NCI-H1436 treated with DMSO at 0.1 percent for 48 hours (cell line): ENCODE results near the gene NFATC1.
"Not testable (repeated sequence)": the region's sequence is repeated elsewhere in the genome, so short reads cannot be mapped to it uniquely, and the experiment has no call there.

ENCODE experiments used
- DNase-seq: peaks from one replicate; lab custom pipeline; 2025; lab: John Stamatoyannopoulos, UW

The NFATC1 gene

DNA sequence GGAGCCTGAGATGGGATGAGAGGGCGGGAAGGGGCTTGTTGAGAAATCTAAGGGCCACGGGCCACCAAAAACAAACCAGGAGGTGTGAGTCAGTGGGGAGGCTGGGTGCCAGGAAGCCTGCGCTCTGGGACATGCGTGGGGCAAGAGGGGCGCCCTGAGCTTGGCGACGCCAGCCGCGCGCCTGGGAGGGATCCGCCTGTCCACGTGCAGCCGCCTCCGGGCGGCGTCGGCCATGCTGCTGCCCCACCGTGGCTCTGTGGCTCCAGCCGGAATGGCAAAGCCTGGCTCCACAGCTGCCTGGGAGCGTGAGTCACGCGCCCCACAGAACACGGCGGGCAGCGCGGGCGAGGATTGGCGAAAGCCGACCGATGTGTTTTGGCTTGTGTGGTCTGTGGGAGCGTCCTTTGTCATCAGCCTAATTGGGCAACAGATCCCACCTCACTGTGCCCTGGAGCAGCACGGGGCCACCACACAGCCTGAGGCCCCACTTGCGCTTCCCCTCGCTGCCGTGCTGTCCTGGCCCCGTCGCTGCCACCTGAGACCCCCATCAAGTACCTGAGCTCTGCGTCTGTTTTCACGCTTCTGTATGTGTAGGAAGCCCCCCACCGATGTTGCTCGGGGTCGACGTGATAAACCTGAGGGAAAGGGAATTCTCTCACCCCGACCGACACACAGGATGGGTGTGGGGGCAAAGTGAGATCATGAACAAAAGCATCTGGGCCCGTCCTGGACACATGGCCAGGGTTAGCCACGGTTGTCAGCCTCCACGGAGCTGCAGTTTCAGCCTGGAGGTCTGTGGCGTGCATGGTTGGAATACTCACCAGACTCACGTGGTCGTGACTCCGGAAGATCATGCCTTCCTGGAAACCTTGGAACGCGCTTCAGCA is 80.5 kb downstream of the NFATC1 start:
- DNase-seq: no peak

DNA sequence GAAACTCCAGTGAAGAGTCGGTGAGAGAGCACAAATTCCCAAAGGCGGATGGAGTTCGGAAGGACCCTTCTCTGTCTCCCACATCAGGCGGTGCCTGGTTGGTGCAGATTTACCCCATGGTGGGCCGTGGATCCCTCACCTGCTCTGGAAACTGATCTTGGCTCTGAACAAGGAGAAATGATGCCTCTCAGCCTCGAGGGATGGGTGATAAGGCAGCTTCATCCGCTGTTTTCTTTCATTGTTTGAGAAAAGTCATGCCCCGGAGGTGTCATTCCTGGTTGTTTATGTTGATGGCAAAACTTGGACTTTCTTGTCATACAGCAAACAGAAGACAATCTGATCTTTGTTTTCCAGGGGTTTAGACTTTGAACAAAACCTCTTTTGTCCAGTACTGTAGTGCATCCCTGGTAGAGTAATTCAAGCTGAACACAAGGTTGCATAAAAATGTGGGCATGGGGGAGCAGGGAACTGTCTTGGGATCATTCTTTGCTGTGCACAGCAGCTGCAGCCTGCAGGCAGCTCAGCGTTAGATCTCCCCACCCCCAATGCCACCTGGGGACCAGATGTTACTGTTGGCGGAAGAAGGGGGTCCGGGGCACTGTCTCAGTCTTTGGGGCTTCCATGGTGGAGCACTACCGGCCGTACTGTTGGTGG is 81.3 kb downstream of the NFATC1 start:
- DNase-seq: no peak

DNA sequence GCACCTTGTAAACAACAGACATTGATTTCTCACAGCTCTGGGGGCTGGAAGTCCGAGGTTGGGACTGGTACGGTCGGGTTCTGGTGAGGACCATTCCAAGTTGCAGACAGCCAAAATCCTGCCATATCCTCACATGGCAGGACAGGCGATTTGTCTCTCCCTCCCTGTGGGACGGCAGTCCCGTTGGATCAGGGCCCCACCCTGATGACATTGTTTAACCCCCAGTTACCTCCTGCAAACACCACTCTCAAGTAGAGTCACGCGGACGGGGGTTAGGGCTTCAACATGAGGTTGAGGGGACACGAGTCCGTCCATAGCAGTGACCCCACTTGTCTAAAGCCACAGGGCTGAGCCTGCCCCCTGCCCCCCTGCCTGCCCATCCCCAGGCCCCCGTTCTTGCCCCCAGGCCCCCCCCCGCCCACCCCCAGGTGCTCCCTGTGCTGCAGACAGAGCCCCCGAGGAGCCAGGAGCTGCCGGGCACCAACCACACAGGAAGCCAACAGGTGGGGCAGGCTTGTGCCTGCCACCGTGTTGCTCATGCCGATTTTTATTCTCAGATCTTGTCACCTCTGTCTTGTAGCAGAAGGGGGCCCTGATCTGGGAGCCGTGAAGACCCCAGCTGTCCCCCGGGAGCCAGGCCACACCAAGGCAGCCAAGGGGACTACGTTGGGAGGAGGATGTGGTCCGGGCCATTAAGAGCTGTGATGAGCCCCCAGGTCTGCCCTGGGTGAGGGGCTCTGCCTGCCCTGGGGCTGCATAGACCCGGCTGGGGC is 82.2 kb downstream of the NFATC1 start:
- DNase-seq: no peak

DNA sequence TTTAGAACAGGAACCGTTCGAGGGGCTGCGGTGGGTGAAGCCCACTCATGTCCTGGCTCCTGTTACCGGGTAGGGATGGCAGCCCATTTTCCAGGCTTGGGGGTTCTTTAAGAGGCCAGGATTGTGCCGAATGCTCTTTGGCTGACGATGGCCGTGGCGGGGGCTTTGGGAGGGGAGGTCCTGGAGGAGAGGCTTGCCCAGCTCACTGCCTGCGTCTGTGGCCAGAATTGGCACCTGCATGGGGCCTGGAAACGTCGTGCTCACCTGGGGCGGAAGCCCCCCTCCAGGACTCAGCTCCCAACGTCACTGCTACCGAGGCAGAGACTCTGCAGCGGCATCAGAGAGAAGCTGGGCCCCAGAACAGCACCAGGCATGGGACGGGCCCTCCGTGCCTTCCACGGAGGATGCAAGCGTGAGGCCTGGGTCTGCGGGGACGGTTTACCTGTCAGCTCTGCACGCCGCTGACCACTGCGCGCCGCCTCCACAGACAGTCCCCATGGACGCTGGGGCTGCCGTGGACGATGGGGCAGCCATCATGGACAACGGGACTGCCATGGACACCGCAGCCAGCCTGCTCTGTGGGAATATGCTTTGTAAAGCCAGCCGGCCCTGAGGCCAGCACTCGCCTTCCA is 82.9 kb downstream of the NFATC1 start:
- no peak for DNase-seq

DNA sequence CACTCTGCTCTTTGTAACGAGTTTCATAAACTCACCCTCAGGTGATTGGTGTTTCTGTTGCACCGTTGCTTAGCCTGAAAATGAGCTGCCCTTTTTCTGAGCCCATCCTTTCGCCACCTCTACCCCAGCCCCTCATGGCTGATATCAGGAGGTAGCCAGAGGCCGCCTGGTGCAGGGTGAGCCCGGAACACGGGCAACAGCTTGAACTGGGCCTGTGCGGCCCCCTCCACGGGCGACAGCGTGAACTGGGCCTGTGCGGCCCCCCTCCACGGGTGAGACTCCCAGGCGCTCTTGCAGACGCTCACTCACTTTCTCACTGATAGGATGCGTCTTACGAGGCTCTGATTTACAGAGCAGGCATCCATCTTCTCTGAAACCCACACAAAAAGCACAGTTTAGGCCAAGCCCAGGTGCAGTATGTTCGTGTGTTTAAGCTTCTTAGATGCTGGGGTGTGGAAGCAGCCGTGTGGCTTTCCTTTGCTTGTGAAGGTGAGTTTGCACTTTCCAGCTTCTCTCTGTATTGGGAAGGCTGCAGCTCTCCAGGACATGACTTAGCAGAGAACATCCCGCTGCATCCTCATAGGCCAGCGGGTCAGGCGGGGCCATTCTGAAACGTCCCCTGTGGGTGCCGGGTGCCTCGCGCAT is 83.5 kb downstream of the NFATC1 start:
- DNase-seq: no peak

DNA sequence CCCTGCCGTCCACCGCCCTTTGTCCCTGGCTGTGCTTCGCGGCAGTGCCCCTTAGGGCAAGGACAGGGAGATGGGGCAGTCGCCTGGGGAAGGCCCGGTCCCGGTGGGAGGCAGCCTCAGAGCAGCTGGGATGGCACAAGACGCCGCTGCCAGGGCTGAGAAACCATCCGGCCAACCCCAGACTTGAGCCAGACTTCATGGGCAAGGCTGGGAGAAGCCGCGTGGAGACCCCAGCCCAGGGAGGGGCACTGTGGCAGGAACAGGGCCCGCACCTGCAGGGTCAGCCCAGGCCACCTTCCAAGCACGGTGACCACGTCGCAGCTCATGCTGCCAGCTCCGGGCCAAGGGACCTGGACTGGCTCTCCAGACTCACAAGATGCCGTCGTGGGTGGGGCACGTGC is 84.0 kb downstream of the NFATC1 start:
- DNase-seq: no peak

DNA sequence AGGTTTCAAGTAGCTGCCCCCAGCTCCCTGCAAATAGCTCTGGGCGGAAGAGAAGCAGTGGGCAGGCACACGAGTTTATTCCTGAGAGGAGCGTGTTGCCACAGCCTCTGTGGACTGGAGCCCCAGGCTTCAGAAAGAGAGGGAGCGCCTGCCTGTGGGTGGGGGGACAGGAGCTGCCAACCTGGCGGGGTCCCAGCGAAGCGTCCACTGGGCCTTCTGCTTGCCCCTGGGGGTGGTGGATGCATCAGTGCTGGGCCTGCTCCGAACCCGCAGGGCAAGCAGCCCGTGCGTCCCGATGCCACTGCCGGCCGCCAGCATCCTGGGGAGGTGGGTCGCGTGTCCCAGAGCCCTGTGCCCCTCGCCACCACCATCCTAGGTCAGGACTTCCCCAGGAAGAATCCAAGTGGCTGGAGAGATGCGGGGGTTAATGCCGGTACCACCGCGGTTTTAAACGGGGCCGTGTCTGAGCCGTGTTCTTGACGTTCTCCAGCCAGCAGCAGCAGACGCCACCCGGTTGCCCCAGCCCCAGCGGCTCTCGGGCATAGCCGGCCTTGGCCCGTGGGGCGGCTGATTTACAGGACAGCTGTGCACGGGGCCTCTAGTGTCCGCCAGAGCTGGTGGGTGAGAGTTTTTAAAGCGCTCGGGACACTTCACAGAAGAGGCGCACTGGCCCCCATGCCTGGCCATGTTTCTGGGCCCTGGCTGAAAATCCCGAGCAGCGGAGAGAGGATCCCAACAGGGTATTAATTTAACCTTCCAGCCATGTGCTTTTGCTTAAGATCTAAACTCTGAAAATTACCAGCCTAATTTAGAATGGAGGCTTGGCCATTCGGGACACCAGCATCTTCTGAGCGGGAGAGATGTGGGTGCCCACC is 84.7 kb downstream of the NFATC1 start:
- no peak for DNase-seq

DNA sequence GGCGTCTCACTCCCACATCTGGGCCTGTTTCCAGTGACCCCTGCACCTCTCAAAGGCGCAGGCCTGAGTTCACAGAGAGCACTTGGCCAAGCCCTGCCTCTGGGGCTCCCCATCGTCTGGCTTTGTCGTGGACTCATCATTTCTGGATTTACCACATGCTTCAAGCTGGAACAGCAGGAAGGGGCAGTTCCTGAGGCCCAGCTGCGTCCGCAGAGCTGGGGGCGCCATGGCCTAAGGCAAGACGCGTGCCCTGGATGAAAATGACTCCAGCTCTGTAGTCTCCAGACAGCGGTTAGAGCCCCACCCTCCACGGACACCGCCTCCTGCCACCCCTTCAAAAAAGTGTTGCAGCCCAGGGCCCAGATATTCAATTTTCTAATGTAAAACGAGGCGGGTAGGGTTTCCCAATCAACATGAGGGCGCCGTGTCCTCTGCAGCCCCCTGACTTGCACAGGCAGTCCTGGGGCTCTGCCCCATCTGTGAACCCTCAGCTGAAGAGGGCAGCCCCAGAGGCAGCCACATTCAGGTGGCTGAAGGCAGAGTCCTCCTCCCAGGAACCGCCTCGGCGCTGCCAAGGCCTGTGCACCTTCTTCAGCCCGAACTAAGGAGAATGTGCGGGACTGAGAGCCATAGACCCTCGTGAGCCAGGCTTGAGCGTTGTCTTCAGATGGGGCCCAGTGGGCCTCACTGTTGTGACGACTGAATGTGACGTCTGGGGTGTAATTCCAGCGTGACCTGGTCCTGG is 85.5 kb downstream of the NFATC1 start:
- DNase-seq: no peak

DNA sequence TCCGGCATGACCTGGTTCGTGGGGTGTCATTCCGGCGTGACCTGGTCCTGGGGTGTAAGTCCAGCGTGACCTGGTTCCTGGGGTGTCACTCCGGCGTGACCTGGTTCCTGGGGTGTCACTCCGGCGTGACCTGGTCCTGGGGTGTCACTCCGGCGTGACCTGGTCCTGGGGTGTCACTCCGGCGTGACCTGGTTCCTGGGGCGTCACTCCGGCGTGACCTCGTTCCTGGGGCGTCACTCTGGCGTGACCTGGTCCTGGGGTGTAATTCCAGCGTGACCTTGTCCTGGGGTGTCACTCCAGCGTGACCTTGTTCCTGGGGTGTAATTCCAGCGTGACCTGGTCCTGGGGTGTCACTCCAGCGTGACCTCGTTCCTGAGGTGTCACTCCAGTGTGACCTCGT is 87.7 kb downstream of the NFATC1 start:
- not testable (repeated sequence) for DNase-seq

DNA sequence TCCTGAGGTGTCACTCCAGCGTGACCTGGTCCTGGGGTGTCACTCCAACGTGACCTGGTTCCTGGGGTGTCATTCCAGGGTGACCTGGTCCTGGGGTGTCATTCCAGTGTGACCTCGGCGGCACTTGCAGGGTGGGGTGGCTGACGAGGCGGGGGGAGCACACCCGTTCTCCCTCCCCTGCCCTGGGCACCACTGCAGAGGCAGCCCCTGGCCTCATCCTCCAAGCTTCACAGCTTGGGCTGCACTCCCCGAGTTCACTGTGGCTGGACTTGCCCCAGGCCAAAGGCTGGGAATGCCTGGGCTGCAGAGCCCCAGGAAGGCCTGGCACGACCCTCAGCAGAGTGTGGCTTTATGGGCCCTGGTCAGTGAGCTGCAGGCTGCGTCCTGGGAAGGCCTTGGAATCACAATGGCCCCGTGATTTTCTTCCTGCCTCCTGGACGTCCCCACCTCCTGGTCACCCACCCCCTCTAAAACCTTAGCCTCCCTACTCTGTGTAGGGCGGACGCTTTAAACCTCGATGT is 88.3 kb downstream of the NFATC1 start:
- no peak for DNase-seq

DNA sequence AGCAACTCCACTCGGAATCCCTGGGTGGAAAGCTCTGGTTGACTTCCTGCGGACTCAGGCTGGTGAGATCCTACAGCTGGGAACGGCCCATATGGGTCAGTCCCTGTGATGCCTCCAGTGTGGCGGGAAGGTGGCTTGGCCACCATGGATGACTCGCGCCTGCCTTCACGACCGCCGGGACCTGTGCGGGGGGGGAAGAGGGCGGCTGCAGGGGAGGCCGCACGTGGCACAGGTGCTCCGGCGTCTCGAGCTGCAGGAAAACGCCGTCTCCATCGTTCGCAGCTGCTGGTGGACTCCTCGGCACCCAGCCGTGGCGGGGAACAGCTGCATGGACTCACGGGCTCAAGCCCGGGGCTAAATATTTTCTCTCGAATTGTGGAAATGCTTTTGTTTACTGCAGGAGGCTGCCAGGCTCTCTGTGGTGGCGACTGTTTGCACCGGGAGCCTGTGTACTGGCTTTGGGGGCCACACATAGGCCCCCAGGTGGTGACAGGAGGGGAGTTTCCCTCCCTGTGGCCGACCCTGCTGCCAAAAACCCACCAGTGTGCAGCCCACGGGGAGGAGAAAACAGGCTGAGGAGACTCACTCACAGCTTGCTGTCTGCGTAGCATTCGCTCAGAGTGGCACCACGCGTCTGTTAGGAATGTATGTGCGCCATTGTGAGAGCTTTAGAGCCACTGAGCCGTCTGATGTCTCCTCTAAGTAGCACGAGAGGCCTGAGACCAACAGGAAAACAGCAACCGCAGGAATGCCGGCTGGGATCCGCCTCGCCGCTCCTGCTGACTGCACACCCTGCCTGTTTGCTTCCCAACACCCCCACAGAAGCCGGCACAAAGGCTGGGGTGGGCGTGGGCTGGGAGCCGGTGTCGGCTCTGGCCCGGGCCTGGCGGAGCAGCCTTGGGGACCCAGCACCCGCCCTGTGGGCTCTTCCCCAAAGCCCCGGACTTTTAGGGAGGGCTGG is 89.2 kb downstream of the NFATC1 start:
- DNase-seq: no peak

DNA sequence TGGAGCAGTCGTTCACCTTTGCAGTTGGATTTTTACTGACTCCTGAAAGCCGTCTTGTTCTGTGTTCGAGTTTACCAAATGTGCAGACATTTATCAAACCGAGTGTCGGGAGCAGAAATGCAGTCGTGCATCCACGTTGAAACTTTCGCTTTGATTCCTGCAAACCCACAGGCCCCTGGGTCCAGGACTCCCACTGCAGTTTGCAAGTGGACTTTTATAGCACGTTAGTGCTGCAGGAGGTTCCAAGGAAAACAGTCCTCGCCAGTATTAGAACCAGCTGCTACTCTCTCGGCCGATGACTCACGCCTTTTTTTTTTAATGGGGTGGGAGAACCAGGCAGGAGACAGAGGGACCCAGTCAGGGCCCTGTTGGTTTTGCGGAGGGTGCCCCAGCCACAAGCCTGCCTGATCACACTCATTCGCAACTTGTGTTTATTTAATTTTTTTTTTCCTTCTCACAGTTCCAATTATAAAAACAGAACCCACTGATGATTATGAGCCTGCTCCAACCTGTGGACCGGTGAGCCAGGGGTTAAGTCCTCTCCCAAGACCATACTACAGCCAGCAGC is 90.1 kb downstream of the NFATC1 start:
- no peak for DNase-seq

DNA sequence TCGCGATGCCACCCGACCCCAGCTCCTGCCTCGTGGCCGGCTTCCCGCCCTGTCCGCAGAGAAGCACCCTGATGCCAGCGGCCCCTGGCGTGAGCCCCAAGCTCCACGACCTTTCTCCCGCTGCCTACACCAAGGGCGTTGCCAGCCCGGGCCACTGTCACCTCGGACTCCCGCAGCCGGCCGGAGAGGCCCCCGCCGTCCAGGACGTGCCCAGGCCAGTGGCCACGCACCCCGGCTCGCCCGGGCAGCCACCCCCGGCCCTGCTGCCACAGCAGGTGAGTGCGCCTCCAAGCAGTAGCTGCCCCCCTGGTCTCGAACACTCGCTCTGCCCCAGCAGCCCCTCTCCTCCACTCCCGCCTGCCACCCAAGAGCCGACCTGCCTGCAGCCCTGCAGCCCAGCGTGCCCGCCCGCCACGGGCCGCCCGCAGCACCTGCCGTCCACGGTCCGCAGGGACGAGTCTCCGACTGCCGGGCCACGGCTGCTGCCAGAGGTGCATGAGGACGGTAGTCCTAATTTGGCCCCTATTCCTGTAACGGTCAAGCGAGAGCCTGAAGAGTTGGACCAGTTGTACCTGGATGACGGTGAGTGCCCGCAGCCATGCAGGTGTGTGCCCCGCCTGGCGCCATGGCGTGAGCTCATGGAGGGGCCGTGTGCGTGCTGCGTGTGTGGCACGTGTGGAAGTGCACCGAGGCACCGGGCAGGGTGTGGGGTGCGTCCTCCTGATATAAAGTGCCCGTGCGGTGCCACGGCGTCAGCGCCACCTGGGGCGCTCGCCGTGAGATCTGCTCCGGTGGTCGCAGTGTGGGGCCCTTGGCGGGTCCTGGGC is 90.8 kb downstream of the NFATC1 start:
- DNase-seq: no peak

DNA sequence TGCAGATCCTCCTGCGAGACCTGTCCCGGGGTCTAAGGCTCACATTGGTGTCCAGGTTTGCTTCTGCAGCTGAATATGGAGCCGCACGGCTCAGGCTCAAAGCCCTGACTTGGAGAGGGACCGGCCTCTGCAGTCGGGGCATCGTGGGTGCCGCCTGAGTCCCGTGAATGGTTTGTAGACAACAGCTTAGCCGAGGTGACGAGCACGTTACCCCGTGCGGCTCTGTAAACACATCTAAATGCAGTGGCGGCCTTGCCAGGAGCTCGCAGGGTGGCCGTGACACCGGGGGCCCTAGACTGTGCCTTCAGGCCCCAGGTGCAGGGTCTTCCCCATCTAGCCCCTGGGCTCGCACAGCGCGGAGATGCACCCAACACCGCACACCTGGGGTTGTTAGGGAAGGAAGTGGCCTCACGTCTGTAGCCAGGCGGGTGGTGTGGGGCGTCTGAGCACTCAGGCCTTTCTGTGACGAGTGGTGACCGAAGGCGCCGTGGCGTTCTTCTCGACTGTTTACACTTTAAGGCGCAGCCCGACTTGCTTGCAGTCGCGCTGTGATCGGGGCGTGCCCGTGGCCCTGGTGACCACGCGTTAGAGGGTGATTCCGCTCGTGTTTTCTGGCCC is 91.6 kb downstream of the NFATC1 start:
- DNase-seq: no peak

DNA sequence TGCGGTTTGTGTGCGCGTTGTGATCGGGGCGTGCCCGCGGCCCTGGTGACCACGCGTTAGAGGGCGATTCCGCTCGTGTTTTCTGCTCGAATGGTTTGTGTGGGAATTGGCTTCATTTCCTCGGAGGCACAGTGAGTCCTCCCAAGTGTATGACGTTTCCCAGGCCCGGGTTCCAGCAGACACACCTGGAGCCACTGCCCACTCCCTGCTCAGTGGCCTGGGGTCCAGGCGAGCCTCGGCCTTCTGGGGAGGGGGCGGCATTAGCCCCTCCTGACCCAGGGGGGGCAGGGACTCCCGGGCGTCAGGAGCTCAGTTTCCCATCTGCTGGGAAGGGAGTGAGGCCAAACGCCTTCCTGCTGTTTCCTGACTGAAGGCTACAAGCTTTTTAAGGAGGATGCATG is 92.1 kb downstream of the NFATC1 start:
- DNase-seq: no peak

DNA sequence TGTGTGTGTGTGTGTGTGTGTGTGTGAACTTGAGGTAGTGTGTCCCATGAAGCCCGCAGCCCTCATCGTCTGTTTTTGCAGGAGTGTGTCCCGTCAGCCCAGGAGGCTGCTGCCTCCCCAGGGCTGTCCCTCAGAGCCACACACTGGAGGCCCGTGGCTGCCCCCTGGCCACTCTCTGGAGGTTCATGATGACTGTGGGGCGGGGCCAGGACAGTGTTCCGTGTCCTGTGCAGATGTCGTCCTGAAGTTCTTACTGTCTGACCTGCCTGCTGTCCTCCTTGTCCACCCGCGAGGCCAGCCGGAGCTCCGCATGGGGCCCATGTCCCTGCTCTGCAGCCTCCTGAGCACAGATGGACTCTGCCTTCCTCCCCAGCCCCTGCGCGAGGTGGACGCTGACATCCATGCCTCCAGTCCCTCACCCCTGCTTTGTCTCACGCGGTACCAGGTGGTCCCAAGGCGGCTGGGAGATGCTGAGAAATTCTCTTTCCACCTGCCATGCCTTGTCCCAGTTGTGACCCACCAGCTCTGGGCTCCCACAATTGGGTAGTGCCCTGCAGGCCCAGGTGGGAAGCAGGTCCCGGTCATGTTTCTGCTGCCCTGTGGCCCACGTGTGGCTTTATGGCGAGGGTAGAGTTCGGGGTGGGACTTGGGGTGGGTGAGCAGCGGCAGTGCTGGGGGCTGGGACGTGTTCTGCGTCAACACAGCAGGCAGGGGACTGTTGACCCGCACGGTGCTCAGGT is 92.8 kb downstream of the NFATC1 start:
- no peak for DNase-seq
